ENCODE results near the gene KHNYN.
"Not testable (repeated sequence)": the region's sequence is repeated elsewhere in the genome, so short reads cannot be mapped to it uniquely, and the experiment has no call there.

The KHNYN gene

DNA sequence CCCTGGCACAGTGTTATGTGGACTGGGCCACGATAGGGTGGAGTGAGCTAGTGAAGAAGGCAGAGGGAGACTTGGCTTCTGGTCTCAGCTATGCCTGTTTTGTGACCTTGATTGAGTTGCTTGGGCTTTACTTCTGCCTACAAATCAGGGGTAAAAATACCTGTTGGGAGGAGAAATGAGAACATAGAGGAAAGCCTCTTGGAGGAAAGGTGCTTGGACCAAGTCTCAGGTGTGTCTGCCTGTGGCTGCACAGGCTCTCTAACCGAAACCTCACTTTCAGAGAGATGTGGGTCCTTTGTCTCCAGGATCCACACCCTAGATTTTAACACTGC, 7.9 kb downstream of the KHNYN start:
- no peak for DNase-seq (ENCODE audit: low spot score)

GRCh38 chr14:24438223-24439097, 8.7 kb downstream of the KHNYN start:
- DNase-seq (ENCODE audit: low spot score), result no peak

DNA sequence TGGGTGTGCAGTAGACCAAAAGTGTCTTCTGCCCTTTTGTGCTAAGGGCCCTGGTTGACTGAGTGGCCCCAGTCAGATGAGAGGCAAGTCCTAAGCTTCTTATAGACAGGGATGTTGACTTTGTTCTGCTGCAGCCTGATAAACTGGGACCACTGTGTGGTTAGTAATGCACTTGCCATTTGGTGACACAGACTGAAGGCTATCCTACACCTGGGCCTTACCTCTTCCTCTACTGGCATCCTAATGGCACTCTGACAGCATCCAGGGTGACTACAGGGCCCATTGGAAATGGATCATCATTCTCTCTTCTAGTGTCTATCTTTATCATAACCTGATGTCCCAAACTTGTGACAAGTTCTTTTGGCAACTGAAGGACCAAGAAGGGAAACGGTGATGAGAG, 9.5 kb downstream of the KHNYN start:
- DNase-seq (ENCODE audit: low spot score), result no peak

GRCh38 chr14:24439830-24440605, 10.3 kb downstream of the KHNYN start:
- no peak for DNase-seq (ENCODE audit: low spot score)

DNA sequence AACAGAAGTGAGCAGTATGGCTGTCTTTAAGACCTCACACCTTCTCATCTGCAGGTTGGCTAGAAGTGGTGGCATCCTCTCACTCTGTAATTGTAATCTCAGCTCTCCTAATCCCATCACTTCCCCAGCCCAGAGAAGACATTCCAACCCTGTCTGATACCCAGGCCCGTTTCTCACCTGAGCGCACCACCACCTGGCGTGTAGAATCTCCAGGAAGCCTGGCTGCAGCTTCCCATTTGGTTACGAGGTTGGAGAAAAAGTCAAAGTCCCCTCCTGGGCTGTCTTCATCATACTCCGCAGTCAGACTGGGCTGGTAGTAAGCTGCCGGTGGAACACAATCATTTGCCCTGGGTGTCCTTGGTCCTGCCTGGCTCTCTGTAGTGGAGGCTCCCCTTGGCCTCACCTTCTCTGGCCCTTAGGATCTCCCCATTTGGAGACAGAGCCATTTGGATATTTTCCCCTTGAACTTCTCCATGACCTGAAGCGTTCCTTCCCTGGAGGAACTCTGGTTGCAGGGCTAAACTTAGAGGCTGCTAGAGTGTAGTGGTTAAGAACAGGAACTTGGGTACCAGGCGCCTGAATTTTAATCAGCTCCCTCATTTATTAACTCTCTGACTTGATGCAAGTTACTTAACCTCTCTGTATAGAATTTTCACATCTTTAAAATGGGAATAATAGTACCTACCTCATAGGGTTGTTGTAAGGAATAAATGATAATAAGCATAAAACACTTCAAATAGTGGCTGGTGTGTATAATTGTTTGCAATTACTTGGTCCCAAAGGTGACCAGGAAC, 11.0 kb downstream of the KHNYN start:
- DNase-seq (ENCODE audit: low spot score), result no peak

GRCh38 chr14:24441485-24441884, 11.7 kb downstream of the KHNYN start:
- DNase-seq (ENCODE audit: low spot score), result no peak

GRCh38 chr14:24441904-24442239, 12.1 kb downstream of the KHNYN start:
- DNase-seq (ENCODE audit: low spot score), result no peak

DNA sequence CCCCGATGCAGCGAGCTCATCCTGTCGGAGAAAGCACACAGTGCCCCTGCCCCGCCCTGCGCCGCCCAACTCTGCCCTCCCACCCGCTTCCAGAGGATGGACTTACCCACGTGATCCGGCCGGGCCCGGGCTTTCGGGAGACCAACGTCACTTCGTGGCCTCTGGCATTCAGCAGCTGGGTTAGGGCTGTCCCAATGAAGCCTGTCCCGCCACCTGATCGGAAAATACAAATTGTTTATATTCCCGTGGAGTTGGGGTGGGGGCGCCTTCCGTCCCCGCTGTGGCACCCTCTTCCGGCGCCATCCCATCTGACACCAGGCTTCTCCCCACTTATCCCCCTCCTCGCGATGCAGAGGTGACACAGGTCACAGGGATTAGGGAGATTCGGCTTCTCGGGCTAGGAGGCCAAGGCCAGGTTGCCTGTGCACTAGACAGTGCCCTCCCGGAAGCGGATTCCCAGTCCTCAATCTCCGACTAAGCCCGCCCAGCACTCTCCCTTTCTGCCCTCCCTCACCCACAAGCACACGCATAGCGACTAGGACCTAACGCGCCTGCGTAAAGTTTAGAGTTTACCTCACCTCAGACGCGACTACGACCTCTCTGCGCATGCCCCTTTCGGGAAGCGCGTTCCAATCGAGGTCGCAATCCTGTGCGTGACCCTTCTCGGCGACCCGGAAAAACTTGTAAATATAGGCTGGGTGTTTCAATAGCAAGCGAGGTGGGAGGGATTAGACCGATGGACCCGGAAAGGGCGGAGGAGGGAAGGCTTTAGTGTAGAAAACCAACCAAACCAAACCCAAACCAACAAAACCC, 12.7 kb downstream of the KHNYN start, which contains the start of gene SDR39U1:
Gene SDR39U1, minus strand, starts transcription at position 537 of the 813 bp plus-strand sequence. Its CDS starts 7 bp downstream, at position 530.
- peak; percentile 99 for DNase-seq (ENCODE audit: low spot score)

DNA sequence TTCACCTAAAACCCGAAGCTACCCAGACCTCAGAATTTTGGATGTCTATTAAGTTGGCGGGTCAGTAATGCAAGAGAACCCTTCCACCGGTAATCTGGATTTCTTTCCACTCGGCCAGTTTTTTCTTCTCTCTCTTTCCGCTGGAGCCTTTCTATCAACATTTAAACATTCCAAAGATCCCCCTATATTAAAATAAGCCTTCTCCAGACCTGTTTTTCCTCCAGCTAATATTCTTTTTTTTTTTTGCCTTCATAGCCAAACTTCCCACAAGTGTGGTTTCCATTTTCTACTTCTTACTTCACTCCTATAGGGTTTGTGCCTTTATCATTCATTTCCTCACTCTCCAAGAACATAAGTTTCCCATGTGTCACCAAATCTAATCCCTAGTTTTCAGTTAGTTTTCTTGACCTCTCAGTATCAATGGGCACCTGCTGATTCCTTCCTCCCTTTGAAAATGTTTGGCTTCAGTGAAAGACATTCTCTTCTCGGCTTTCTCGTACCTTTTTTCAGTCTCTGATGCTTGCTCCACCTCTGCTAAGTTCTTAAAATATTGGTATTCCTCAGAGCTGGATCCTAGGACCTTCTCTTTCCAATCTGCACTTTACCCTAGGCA, 13.4 kb downstream of the KHNYN start:
- DNase-seq (ENCODE audit: low spot score), result no peak

DNA sequence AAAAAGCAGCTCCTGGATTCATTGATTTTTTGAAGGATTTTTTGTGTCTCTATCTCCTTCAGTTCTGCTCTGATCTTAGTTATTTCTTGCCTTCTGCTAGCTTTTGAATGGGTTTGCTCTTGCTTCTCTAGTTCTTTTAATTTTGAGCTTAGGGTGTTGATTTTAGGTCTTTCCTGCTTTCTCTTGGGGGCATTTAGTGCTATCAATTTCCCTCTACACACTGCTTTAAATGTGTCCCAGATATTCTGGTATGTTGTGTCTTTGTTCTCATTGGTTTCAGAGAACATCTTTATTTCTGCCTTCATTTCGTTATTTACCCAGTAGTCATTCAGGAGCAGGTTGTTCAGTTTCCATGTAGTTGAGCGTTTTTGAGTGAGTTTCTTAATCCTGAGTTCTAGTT, 21.1 kb downstream of the KHNYN start:
- DNase-seq (ENCODE audit: low spot score), result not testable (repeated sequence)

- no peak for DNase-seq (ENCODE audit: low spot score)
Measured at GRCh38 chr14:24456980-24457379, 27.2 kb downstream of the KHNYN start.

- DNase-seq (ENCODE audit: low spot score), result no peak
Measured at GRCh38 chr14:24458736-24459135, 29.0 kb downstream of the KHNYN start.

- no peak for DNase-seq (ENCODE audit: low spot score)
Measured at GRCh38 chr14:24459331-24459730, 29.6 kb downstream of the KHNYN start.

DNA sequence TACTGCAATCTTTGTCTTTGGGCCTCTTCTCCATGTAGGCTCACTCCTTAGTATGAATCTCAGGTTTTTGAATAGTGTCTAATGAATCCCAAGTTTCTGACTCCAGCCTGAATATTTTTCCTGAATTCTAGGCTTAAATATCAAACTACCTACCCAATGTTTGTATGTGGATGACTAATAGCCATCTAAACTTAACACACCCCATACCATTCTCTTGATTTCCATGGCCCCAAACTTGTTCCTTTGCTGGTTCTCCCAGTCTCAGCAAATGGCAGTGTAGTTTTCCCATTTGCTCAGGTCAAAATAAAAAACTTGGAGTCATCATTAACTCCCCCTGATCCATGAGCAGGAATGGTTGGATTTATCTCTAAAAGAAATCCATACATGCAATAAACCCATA, 31.6 kb downstream of the KHNYN start:
- no peak for DNase-seq (ENCODE audit: low spot score)

DNA sequence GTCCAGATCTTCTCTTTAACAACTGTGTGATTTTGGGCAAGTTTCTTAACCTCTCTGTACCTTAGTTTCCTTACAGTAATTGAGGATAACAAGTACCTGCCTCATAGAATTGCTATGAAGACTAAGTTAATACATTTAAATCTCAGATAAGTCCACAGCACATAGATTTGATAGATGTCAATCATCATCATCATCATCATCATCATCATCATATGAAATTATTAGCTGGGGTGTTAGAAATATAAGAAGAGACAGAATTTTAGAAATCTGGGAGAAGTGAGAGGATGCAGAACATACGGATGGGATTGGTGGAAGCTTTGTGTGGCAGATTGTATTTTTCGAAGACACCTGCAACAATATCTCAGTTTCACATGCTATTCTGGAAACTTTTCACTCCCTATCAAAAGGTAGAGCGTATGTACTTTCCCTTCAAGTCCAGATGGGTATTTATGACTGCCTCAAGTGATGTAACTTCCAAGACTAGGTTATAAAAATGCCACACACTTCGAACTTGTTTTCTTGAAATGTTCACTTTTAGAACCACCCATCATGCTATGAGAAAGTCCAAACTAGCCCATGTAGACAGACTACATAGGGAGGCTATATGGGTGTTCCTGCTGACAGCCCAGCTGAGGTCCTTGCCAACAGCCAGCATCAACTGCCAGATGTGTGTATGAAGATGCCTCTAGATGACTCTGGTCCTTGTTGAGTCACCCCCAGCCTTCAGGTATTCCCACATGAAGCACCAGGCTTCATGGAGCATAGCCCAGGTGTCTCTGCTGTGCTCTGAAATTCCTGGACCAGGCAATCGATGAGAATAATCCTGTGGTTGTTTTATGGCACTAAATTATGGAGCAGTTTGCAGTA, 33.5 kb downstream of the KHNYN start:
- DNase-seq (ENCODE audit: low spot score), result no peak

GRCh38 chr14:24463884-24464785, 34.4 kb downstream of the KHNYN start:
- DNase-seq (ENCODE audit: low spot score), result no peak

DNA sequence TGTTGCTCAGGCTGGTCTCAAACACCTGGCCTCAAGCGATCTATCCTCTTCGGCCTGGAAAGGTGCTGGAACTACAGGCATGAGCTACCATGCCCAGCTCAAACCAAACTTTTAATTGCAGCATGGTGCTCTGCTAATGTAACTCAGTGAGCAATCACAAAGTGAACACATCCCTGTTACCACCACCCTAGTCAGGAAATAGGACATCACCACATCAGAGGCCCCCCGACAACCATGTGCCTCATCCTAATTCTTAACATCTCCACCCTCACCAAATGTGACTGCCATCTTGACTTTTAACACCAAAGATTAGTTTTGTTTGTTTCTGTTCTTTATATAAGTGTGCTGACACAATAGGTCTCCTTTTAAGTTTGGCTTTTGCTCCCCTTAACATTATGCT, 35.6 kb downstream of the KHNYN start:
- no peak for DNase-seq (ENCODE audit: low spot score)

GRCh38 chr14:24465805-24466204, 36.1 kb downstream of the KHNYN start:
- DNase-seq (ENCODE audit: low spot score), result no peak

DNA sequence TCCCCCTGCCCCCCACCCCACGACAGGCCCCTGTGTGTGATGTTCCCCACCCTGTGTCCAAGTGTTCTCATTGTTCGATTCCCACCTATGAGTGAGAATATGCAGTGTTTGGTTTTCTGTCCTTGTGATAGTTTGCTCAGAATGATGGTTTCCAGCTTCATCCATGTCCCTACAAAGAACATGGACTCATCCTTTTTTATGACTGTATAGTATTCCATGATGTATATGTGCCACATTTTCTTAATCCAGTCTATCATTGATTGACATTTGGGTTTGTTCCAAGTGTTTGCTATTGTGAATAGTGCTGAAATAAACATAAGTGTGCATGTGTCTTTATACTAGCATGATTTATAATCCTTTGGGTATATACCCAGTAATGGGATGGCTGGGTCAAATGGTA, 40.7 kb downstream of the KHNYN start:
- not testable (repeated sequence) for DNase-seq (ENCODE audit: low spot score)

Data from kidney capillary endothelial cell (primary cell).